GM23338 (cell line): ENCODE measurements around the gene CAPN7.

Source experiments
- CREB1 ChIP-seq: fragments of 250-450 bp; sonication (Bioruptor Pico); IDR thresholded peaks from 2 replicates; pipeline ENCODE4 v1.5.0; 2020; ENCODE audit warnings: low read depth, mild to moderate bottlenecking, moderate library complexity
- EZH2 ChIP-seq: fragments of 200-600 bp; sonication (generic); IDR thresholded peaks from one replicate; pipeline ENCODE4 v1.8.0; 2017; ENCODE audit warnings: antibody characterized with exemption, mild to moderate bottlenecking, low read depth; ENCODE audit not compliant: unreplicated experiment
- EZH2phosphoT487 ChIP-seq: fragments of 200-600 bp; sonication (generic); IDR thresholded peaks from one replicate; pipeline ENCODE4 v1.8.1; 2018; ENCODE audit warnings: antibody characterized with exemption; ENCODE audit not compliant: unreplicated experiment
- JUNB ChIP-seq: IDR thresholded peaks from one replicate; pipeline ENCODE4 v1.6.1; 2016; ENCODE audit warnings: antibody characterized with exemption; ENCODE audit not compliant: unreplicated experiment
- POLR2AphosphoS5 ChIP-seq: IDR thresholded peaks from 2 replicates; pipeline ENCODE4 v1.6.1; 2016; ENCODE audit warnings: antibody characterized with exemption, low read depth
- REST ChIP-seq: IDR thresholded peaks from one replicate; pipeline ENCODE4 v1.6.1; 2018; ENCODE audit warnings: antibody characterized with exemption; ENCODE audit not compliant: unreplicated experiment
- STAT1 ChIP-seq: IDR thresholded peaks from one replicate; pipeline ENCODE4 v1.6.1; 2016; ENCODE audit warnings: antibody characterized with exemption; ENCODE audit not compliant: unreplicated experiment
- ZNF114 ChIP-seq: fragments of 250-450 bp; sonication (Bioruptor Pico); IDR thresholded peaks from 2 replicates; pipeline ENCODE4 v1.5.0; 2020; ENCODE audit warnings: mild to moderate bottlenecking, moderate library complexity
- TF ChIP-seq, protein P1 (sequence below), 2 experiments: fragments of 200-600 bp in 1 of 2; sonication (generic) in 1 of 2; conservative IDR thresholded peaks; 2 replicates each; pipeline versions ENCODE4 v1.5.1 to v1.6.1; 2016 to 2017; ENCODE audit warnings: antibody characterized with exemption in 2 of 2, low read depth in 2 of 2, mild to moderate bottlenecking in 2 of 2, moderate library complexity in 1 of 2

- TF ChIP-seq, protein P1, sequence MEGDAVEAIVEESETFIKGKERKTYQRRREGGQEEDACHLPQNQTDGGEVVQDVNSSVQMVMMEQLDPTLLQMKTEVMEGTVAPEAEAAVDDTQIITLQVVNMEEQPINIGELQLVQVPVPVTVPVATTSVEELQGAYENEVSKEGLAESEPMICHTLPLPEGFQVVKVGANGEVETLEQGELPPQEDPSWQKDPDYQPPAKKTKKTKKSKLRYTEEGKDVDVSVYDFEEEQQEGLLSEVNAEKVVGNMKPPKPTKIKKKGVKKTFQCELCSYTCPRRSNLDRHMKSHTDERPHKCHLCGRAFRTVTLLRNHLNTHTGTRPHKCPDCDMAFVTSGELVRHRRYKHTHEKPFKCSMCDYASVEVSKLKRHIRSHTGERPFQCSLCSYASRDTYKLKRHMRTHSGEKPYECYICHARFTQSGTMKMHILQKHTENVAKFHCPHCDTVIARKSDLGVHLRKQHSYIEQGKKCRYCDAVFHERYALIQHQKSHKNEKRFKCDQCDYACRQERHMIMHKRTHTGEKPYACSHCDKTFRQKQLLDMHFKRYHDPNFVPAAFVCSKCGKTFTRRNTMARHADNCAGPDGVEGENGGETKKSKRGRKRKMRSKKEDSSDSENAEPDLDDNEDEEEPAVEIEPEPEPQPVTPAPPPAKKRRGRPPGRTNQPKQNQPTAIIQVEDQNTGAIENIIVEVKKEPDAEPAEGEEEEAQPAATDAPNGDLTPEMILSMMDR (conservative IDR thresholded peaks at IDR 0.05; ENCODE audit: low read depth in 2 of 2), result no peak
- TF ChIP-seq EZH2 (no peak), STAT1 (no peak), POLR2AphosphoS5 (no peak), REST (no peak), JUNB (no peak), EZH2phosphoT487 (no peak), CREB1 (CRISPR knock-in tag) (no peak), ZNF114 (CRISPR knock-in tag) (no peak)
Observed at GRCh38 chr3:15181963-15182362, 24.1 kb upstream of the CAPN7 start.
